ENCODE measurements around the gene DPP10. TPM values are rescaled to one million over a fixed set of nuclear protein-coding genes. Genes with fewer than 3 reads are reported as not detected.

The DPP10 gene
- total and polyA plus RNA-seq, 2 of the 13 experiments (the other 11 are each of a cell fraction or from before 2014, with no cell fraction given), result 0.95 to 1.7 TPM

DNA sequence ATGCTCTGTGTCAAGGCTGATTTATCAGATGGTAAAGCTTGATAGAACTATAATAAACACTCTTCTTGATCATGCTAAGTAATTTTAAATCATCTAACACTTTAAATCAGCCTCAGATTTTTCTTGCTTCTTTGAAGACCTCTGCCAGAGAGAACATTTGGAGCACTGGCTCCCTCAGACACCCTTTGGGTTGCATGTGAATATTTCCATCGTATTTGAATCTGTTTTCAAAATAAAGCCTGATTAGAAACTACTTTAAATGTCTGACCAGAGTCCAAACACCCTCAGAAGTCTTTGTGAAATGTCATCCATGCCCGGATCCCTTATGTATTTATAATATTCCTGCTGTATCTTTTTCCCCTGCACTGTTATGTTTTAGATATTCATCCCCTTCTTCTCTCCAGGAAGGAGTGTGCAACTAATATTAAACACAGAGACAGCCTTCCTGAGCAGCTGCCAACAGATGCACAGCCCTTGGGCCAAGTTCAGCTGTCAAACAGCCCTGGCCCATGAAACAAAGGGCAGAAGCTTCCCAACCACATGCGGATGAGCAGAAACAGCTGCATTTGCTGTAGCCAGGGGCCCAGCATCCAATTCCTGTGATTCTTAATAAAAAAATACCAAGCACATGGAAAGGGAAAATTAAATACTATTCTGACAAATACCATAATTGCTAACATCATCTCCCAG, 46.5 kb downstream of the DPP10 start:
- Histone ChIP-seq H3K36me3 (replicated peaks in 1 of 2; ENCODE audit: control insufficient read depth in 1 of 2, insufficient read depth in 2 of 2, low read length in 2 of 2) (no peaks in the 10 kb centered on the region), H3K4me3 (replicated peaks in 1 of 3; ENCODE audit: insufficient read depth in 1 of 3, low read depth in 2 of 3, low read length in 3 of 3) (no peak overlapping the region), H3K4me2 (ENCODE audit: low read depth, low read length) (no peak overlapping the region), H3K9ac (ENCODE audit: insufficient read depth, low read depth, low read length) (no peak overlapping the region), H3K27me3 (ENCODE audit: control insufficient read depth in 1 of 2, insufficient read depth in 2 of 2, low read length in 2 of 2) (no peaks in the 10 kb centered on the region), H3K4me1 (ENCODE audit: insufficient read depth, low read length) (no peaks in the 10 kb centered on the region), H3K79me2 (ENCODE audit: insufficient read depth, low read length) (no peaks in the 10 kb centered on the region), H4K20me1 (ENCODE audit: insufficient read depth, low read length) (no peaks in the 10 kb centered on the region), H3K27ac (ENCODE audit: extremely low read length, insufficient read depth, low read length) (no peak overlapping the region), H3K9me3 (ENCODE audit: low read length) (no peaks in the 10 kb centered on the region), H2AFZ (ENCODE audit: low read length) (no peak overlapping the region)
- intact Hi-C loops (cut with micrococcal nuclease; ENCODE audit: unreplicated experiment) (no loop called here), in situ Hi-C loops (cut with HindIII; ENCODE audit: extremely low pct_ligation_motif_present, low pct_unique_long_range_greater_than_20kb) (no loop called here)
- TF ChIP-seq ZNF235 (CRISPR knock-in tag; IDR thresholded peaks at IDR 0.05; ENCODE audit: borderline replicate concordance), result no peak
- TF ChIP-seq ZKSCAN8 (CRISPR knock-in tag; IDR thresholded peaks at IDR 0.05; ENCODE audit: borderline replicate concordance), result no peak
- no peak for TF ChIP-seq ZNF746 (CRISPR knock-in tag; IDR thresholded peaks at IDR 0.05)
- TF ChIP-seq, protein P1, sequence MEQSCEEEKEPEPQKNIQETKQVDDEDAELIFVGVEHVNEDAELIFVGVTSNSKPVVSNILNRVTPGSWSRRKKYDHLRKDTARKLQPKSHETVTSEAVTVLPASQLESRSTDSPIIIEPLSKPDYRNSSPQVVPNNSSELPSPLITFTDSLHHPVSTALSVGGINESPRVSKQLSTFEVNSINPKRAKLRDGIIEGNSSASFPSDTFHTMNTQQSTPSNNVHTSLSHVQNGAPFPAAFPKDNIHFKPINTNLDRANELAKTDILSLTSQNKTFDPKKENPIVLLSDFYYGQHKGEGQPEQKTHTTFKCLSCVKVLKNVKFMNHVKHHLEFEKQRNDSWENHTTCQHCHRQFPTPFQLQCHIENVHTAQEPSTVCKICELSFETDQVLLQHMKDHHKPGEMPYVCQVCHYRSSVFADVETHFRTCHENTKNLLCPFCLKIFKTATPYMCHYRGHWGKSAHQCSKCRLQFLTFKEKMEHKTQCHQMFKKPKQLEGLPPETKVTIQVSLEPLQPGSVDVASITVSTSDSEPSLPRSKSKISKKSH (CRISPR knock-in tag; IDR thresholded peaks at IDR 0.05; ENCODE audit: borderline replicate concordance), result no peak
- ATAC-seq, result no peak
- ChIA-PET POLR2A (no interaction called here), CTCF (ENCODE audit: low intra/inter-chr PET ratio, low total read pairs) (no interaction called here)
- no peak for FAIRE-seq
- 31% methylated on average over 3 of the region's 3 CpGs for WGBS (ENCODE audit: low lambda C conversion rate)
- no TSS peak for BruUV-seq (replicated peaks)
- no peak for DNase-seq (ENCODE audit: low spot score)

- Histone ChIP-seq H3K4me3 (replicated peaks in 1 of 3; ENCODE audit: insufficient read depth in 1 of 3, low read depth in 2 of 3, low read length in 3 of 3) (no peak overlapping the region), H3K36me3 (replicated peaks in 1 of 2; ENCODE audit: control insufficient read depth in 1 of 2, insufficient read depth in 2 of 2, low read length in 2 of 2) (no peaks in the 10 kb centered on the region), H2AFZ (ENCODE audit: low read length) (no peak overlapping the region), H3K9ac (ENCODE audit: insufficient read depth, low read depth, low read length) (no peak overlapping the region), H4K20me1 (ENCODE audit: insufficient read depth, low read length) (no peaks in the 10 kb centered on the region), H3K4me2 (ENCODE audit: low read depth, low read length) (no peak overlapping the region), H3K9me3 (ENCODE audit: low read length) (no peaks in the 10 kb centered on the region), H3K27ac (ENCODE audit: extremely low read length, insufficient read depth, low read length) (no peak overlapping the region), H3K4me1 (ENCODE audit: insufficient read depth, low read length) (no peaks in the 10 kb centered on the region), H3K27me3 (ENCODE audit: control insufficient read depth in 1 of 2, insufficient read depth in 2 of 2, low read length in 2 of 2) (no peaks in the 10 kb centered on the region), H3K79me2 (ENCODE audit: insufficient read depth, low read length) (no peaks in the 10 kb centered on the region)
- TF ChIP-seq RBFOX2 (IDR thresholded peaks at IDR 0.05; ENCODE audit: low read depth, low read length) (no peak), ZNF10 (CRISPR knock-in tag; IDR thresholded peaks at IDR 0.05; ENCODE audit: borderline replicate concordance, low read depth) (no peak), TCF7L2 (IDR thresholded peaks at IDR 0.05; ENCODE audit: low read depth, low read length) (no peak), MAFG (CRISPR knock-in tag; IDR thresholded peaks at IDR 0.05) (no peak), BRD4 (CRISPR knock-in tag; IDR thresholded peaks at IDR 0.05) (no peak), SALL1 (CRISPR knock-in tag; IDR thresholded peaks at IDR 0.05) (no peak), GABPB1 (CRISPR knock-in tag; IDR thresholded peaks at IDR 0.05) (no peak), FOXC1 (CRISPR knock-in tag; IDR thresholded peaks at IDR 0.05; ENCODE audit: borderline replicate concordance) (no peak), ZNF24 (IDR thresholded peaks at IDR 0.05) (no peak), DPF2 (CRISPR knock-in tag; IDR thresholded peaks at IDR 0.05; ENCODE audit: borderline replicate concordance, low read depth) (no peak), PTBP1 (IDR thresholded peaks at IDR 0.05; ENCODE audit: low read depth, low read length, poor library complexity, severe bottlenecking) (no peak), PHB2 (IDR thresholded peaks at IDR 0.05; ENCODE audit: partially characterized antibody) (no peak), NR2F2 (IDR thresholded peaks at IDR 0.05; ENCODE audit: borderline replicate concordance, low read depth) (no peak), ZNF180 (CRISPR knock-in tag; IDR thresholded peaks at IDR 0.05; ENCODE audit: borderline replicate concordance, low read depth) (no peak), SALL2 (CRISPR knock-in tag; IDR thresholded peaks at IDR 0.05) (no peak)
- in situ Hi-C loops (cut with HindIII; ENCODE audit: extremely low pct_ligation_motif_present, low pct_unique_long_range_greater_than_20kb), result no loop called here
- intact Hi-C loops (cut with micrococcal nuclease; ENCODE audit: unreplicated experiment), result no loop called here
- BruUV-seq (replicated peaks), result no TSS peak
- 0% methylated on average over 1 of the region's 1 CpG for WGBS (ENCODE audit: low lambda C conversion rate)
- ChIA-PET CTCF (ENCODE audit: low intra/inter-chr PET ratio, low total read pairs) (no interaction called here), POLR2A (no interaction called here)
- ATAC-seq (no peak), DNase-seq (ENCODE audit: low spot score) (no peak), FAIRE-seq (no peak)
Measured at GRCh38 chr2:114495046-114495445, 52.6 kb downstream of the DPP10 start.

Data from HepG2 (cell line).